Measurements from ENCODE around the gene MGST1. TPM values are rescaled to one million over a fixed set of nuclear protein-coding genes. Genes with fewer than 3 reads are reported as not detected.
"Not testable (repeated sequence)": the region's sequence is repeated elsewhere in the genome, so short reads cannot be mapped to it uniquely, and the experiment has no call there.

The MGST1 gene
- total RNA-seq, 2 donors from 2014 or later = 203 to 357 TPM

GRCh38 chr12:16362550-16362949 lies 15.1 kb downstream of the MGST1 start:
- no peak for TF ChIP-seq CTCF (conservative IDR thresholded peaks at IDR 0.05)
- no peaks in the 10 kb centered on the region for H3K9me3 Mint-ChIP-seq
- no peaks in the 10 kb centered on the region for H3K27me3 Mint-ChIP-seq (ENCODE audit: insufficient read depth)
- no peak overlapping the region for H3K4me3 Mint-ChIP-seq
- no peak overlapping the region for H3K27ac Mint-ChIP-seq
- H3K4me1 Mint-ChIP-seq = peaks cover 9% of the 10 kb centered on the region
- H3K4me3 ChIP-seq (ENCODE audit: low read length) = no peak overlapping the region
- peaks cover 69% of the 10 kb centered on the region for H3K36me3 Mint-ChIP-seq (ENCODE audit: low read depth)
- peaks cover 68% of the 10 kb centered on the region for H3K36me3 ChIP-seq (ENCODE audit: control insufficient read depth, insufficient read depth, low read length)
- H3K27ac ChIP-seq (ENCODE audit: low read depth, low read length) = no peak overlapping the region
- no peaks in the 10 kb centered on the region for H3K27me3 ChIP-seq (ENCODE audit: control insufficient read depth, insufficient read depth, low read length, poor library complexity, severe bottlenecking)
- H3K4me1 ChIP-seq (ENCODE audit: control insufficient read depth, insufficient read depth, low read length) = no peaks in the 10 kb centered on the region
- no peaks in the 10 kb centered on the region for H3K9me3 ChIP-seq (ENCODE audit: control insufficient read depth, low read length)
- no peak overlapping the region for H3K9ac ChIP-seq (ENCODE audit: extremely low read depth, low read length, poor library complexity, severe bottlenecking)
- DNase-seq = no peak

GRCh38 chr12:16369156-16369555 lies 21.7 kb downstream of the MGST1 start:
- no peaks in the 10 kb centered on the region for H3K4me1 Mint-ChIP-seq
- H3K4me3 Mint-ChIP-seq = no peak overlapping the region
- H3K4me3 ChIP-seq (ENCODE audit: low read length) = no peak overlapping the region
- no peak overlapping the region for H3K9ac ChIP-seq (ENCODE audit: extremely low read depth, low read length, poor library complexity, severe bottlenecking)
- WGBS, 2 experiments (ENCODE audit: insufficient coverage in 1 of 2, insufficient read length in 1 of 2) = 93 to 100% methylated on average over 2 of the region's 2 CpGs
- H3K27ac Mint-ChIP-seq = no peak overlapping the region
- peaks cover 17% of the 10 kb centered on the region for H3K36me3 Mint-ChIP-seq (ENCODE audit: low read depth)
- no peaks in the 10 kb centered on the region for H3K27me3 Mint-ChIP-seq (ENCODE audit: insufficient read depth)
- H3K4me1 ChIP-seq (ENCODE audit: control insufficient read depth, insufficient read depth, low read length) = no peaks in the 10 kb centered on the region
- H3K36me3 ChIP-seq (ENCODE audit: control insufficient read depth, insufficient read depth, low read length) = peaks cover 12% of the 10 kb centered on the region
- no peaks in the 10 kb centered on the region for H3K27me3 ChIP-seq (ENCODE audit: control insufficient read depth, insufficient read depth, low read length, poor library complexity, severe bottlenecking)
- no peak overlapping the region for H3K27ac ChIP-seq (ENCODE audit: low read depth, low read length)
- TF ChIP-seq CTCF (conservative IDR thresholded peaks at IDR 0.05) = no peak
- no peaks in the 10 kb centered on the region for H3K9me3 Mint-ChIP-seq
- no peaks in the 10 kb centered on the region for H3K9me3 ChIP-seq (ENCODE audit: control insufficient read depth, low read length)
- DNase-seq = no peak

GRCh38 chr12:16370096-16370495 lies 22.7 kb downstream of the MGST1 start:
- no peak overlapping the region for H3K4me3 Mint-ChIP-seq
- Histone ChIP-seq H3K36me3 (ENCODE audit: control insufficient read depth, insufficient read depth, low read length) (peaks cover 5% of the 10 kb centered on the region), H3K4me1 (ENCODE audit: control insufficient read depth, insufficient read depth, low read length) (no peaks in the 10 kb centered on the region), H3K9me3 (ENCODE audit: control insufficient read depth, low read length) (no peaks in the 10 kb centered on the region), H3K4me3 (ENCODE audit: low read length) (no peak overlapping the region), H3K9ac (ENCODE audit: extremely low read depth, low read length, poor library complexity, severe bottlenecking) (no peak overlapping the region), H3K27me3 (ENCODE audit: control insufficient read depth, insufficient read depth, low read length, poor library complexity, severe bottlenecking) (no peaks in the 10 kb centered on the region), H3K27ac (ENCODE audit: low read depth, low read length) (no peak overlapping the region)
- no peaks in the 10 kb centered on the region for H3K27me3 Mint-ChIP-seq (ENCODE audit: insufficient read depth)
- no peaks in the 10 kb centered on the region for H3K9me3 Mint-ChIP-seq
- H3K36me3 Mint-ChIP-seq (ENCODE audit: low read depth) = peaks cover 12% of the 10 kb centered on the region
- 91 to 100% methylated on average over 1 of the region's 1 CpG for WGBS, 2 experiments (ENCODE audit: insufficient coverage in 1 of 2, insufficient read length in 1 of 2)
- H3K27ac Mint-ChIP-seq = no peak overlapping the region
- no peak for DNase-seq
- no peaks in the 10 kb centered on the region for H3K4me1 Mint-ChIP-seq
- no peak for TF ChIP-seq CTCF (conservative IDR thresholded peaks at IDR 0.05)

GRCh38 chr12:16382652-16383312 lies 35.3 kb downstream of the MGST1 start:
- DNase-seq; H3K27me3 Mint-ChIP-seq (ENCODE audit: insufficient read depth); H3K27me3 ChIP-seq (ENCODE audit: control insufficient read depth, insufficient read depth, low read length, poor library complexity, severe bottlenecking); H3K27ac Mint-ChIP-seq; H3K4me1 ChIP-seq (ENCODE audit: control insufficient read depth, insufficient read depth, low read length); H3K9me3 ChIP-seq (ENCODE audit: control insufficient read depth, low read length); H3K27ac ChIP-seq (ENCODE audit: low read depth, low read length); H3K4me3 ChIP-seq (ENCODE audit: low read length); H3K36me3 ChIP-seq (ENCODE audit: control insufficient read depth, insufficient read depth, low read length); H3K36me3 Mint-ChIP-seq (ENCODE audit: low read depth); H3K4me3 Mint-ChIP-seq; H3K9ac ChIP-seq (ENCODE audit: extremely low read depth, low read length, poor library complexity, severe bottlenecking): not testable (repeated sequence)
- Mint-ChIP-seq H3K4me1 (peaks cover 17% of the 10 kb centered on the region), H3K9me3 (peaks cover 18% of the 10 kb centered on the region)
- 88 to 90% methylated on average over 11 to 21 of the region's 21 CpGs for WGBS, 2 experiments (ENCODE audit: insufficient coverage in 1 of 2, insufficient read length in 1 of 2)

Measured in endodermal cell (in vitro differentiated cells).